ENCODE results near the gene LRIT3. TPM values are rescaled to one million over a fixed set of nuclear protein-coding genes. Genes with fewer than 3 reads are reported as not detected.

Gene LRIT3
- total and polyA plus RNA-seq, 2 of the 4 experiments (the other 2 are of a cell fraction) = 0.02 TPM; not detected in 1

DNA sequence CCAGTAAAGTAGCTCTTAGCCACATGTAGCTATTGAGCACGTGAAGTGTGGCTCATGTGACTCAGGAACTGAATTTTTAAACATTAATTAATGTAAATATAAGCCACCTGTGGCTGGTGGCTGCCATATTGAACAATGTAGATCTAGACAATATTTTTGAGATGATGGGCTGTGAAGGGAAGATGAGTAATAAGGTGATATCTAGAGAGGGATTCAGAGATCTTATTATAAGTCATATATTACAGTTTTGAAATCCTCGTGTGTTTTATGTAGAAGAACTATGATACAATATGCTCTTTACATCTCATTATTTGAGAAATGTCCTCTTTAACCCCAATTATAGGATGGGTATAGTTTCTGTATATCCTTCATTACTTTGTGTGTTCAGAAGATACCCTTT, 26.7 kb upstream of the LRIT3 start:
- in situ Hi-C loops (cut with MboI; ENCODE audit: low sequenced_read_pairs) = no loop called here

More for the DNA sequence above, 26.7 kb upstream of the LRIT3 start:
- Histone ChIP-seq H3K4me1 (ENCODE audit: control insufficient read depth, insufficient read depth, low read length) (0 out of 2 replicates have a peak, but pooled peaks cover 1% of the 10 kb centered on the region), H3K56ac (ENCODE audit: extremely low read depth, insufficient read depth, low read length) (no peak overlapping the region), H3K9me1 (ENCODE audit: insufficient read depth, low read length) (no peaks in the 10 kb centered on the region), H3K4ac (ENCODE audit: low read depth, low read length) (no peak overlapping the region), H3K23ac (ENCODE audit: low read depth, low read length) (no peak overlapping the region), H3K4me2 (ENCODE audit: low read depth, low read length) (no peak overlapping the region), H4K8ac (ENCODE audit: low read depth in 2 of 2, low read length in 2 of 2) (no peak overlapping the region), H2BK20ac (ENCODE audit: low read depth, low read length) (no peak overlapping the region), H3K36me3 (ENCODE audit: control insufficient read depth, insufficient read depth, low read length) (peaks cover 12% of the 10 kb centered on the region), H2BK120ac (ENCODE audit: low read depth, low read length) (no peak overlapping the region), H4K5ac (ENCODE audit: low read depth, low read length) (no peak overlapping the region), H3K4me3 (ENCODE audit: insufficient read depth, low read depth, low read length) (no peak overlapping the region), H2AFZ (replicated peaks; ENCODE audit: low read length, poor library complexity) (no peak overlapping the region), H3K79me1 (ENCODE audit: low read depth in 1 of 2, low read length in 2 of 2) (peaks cover 16 to 23% of the 10 kb centered on the region in 2 experiments; a peak in 3 of 4 replicates), H2AK9ac (replicated peaks; ENCODE audit: low read depth, low read length, poor library complexity) (no peak overlapping the region), H3K14ac (replicated peaks; ENCODE audit: low read depth, low read length) (no peak overlapping the region), H3K27ac (ENCODE audit: insufficient read depth, low read length) (no peak overlapping the region), H4K91ac (ENCODE audit: insufficient read depth, low read depth, low read length) (no peak overlapping the region), H3K27me3 (ENCODE audit: control insufficient read depth, insufficient read depth, low read length) (no peaks in the 10 kb centered on the region), H3K9ac (ENCODE audit: low read depth, low read length) (no peak overlapping the region), H3K18ac (ENCODE audit: low read depth, low read length) (no peak overlapping the region), H2AK5ac (ENCODE audit: low read depth, low read length) (no peak overlapping the region), H2BK15ac (ENCODE audit: low read depth, low read length) (no peak overlapping the region), H2BK5ac (ENCODE audit: low read depth, low read length, poor library complexity, severe bottlenecking) (no peak overlapping the region), H3K9me3 (ENCODE audit: control insufficient read depth, insufficient read depth, low read length) (no peaks in the 10 kb centered on the region), H4K20me1 (ENCODE audit: insufficient read depth, low read length) (no peaks in the 10 kb centered on the region)
- intact Hi-C loops (cut with micrococcal nuclease) = loop anchor here (5.0 to 10.0 kb wide), 2 partner anchors 284 to 996 kb away; no protein-coding TSS in a partner anchor
- no peak for ATAC-seq (ENCODE audit: low read depth)
- no CpG with 5 or more reads among the region's 2 CpGs for WGBS, 2 experiments (ENCODE audit: extremely low coverage in 2 of 2, insufficient read length in 1 of 2)
- DNase-seq = no peak
- no TSS peak for BruUV-seq (replicated peaks)
- ChIA-PET POLR2A (ENCODE audit: unreplicated experiment) (no interaction called here), CTCF (interaction anchor here (0.6 kb wide), 1 partner anchor 14 kb away, joined by 3 read pairs; no protein-coding TSS in a partner anchor)
- dilution Hi-C loops (cut with HindIII; ENCODE audit: low sequenced_read_pairs, unreplicated experiment) = no loop called here
- TF ChIP-seq POLR2A (IDR thresholded peaks at IDR 0.05; ENCODE audit: low read depth, low read length) (no peak), CEBPB (IDR thresholded peaks at IDR 0.05; ENCODE audit: low read depth, low read length) (no peak), RCOR1 (IDR thresholded peaks at IDR 0.05; ENCODE audit: insufficient replicate concordance, low read length) (no peak), FOS (IDR thresholded peaks at IDR 0.05; ENCODE audit: low read depth, low read length) (no peak)
- TF ChIP-seq, protein P1, sequence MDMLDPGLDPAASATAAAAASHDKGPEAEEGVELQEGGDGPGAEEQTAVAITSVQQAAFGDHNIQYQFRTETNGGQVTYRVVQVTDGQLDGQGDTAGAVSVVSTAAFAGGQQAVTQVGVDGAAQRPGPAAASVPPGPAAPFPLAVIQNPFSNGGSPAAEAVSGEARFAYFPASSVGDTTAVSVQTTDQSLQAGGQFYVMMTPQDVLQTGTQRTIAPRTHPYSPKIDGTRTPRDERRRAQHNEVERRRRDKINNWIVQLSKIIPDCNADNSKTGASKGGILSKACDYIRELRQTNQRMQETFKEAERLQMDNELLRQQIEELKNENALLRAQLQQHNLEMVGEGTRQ (IDR thresholded peaks at IDR 0.05; ENCODE audit: low read depth, low read length) = no peak; the same call in 1 of the 2 replicates
